ENCODE data around the gene PRG3.
"Not testable (repeated sequence)": the region's sequence is repeated elsewhere in the genome, so short reads cannot be mapped to it uniquely, and the experiment has no call there.

Gene PRG3

GRCh38 chr11:57387289-57388030 lies 6.5 kb upstream of the PRG3 start:
- no peak for DNase-seq

DNA sequence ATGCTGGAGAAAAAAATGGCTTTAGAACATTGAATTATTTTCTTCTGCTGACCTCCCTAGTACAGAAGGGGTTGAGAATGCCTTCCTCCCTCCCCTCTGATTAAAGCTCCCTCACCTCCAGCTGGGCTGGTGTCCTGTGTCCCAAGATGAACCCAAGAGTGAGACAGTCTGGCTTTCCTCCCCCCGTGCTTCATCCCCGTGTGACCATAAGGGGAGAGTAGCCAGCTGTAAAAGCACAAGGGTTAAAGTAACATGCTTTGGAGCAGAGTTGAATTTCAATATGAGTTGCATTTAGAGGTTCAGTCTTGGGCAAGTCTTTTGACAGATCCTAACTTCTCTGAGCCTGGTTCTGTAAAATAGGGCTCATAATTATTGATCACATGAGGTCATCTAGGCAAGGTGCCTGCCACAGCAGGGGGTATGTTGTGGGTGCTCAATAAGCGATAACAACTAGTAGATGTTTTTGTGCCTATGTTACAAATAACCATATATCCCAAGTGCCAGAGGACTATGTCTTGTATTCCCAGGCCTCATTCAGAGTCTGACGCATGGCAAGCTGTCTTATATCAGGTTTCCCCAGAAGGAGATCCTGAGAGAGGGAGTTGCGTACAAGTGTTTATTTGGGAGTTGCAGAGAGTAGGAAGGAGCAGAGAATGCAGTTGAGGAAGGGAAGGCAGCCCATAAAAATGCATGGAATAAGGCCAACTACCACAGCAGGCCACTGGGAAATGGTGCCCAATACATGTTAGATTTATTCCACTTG lies 5.4 kb upstream of the PRG3 start:
- DNase-seq: no peak

DNA sequence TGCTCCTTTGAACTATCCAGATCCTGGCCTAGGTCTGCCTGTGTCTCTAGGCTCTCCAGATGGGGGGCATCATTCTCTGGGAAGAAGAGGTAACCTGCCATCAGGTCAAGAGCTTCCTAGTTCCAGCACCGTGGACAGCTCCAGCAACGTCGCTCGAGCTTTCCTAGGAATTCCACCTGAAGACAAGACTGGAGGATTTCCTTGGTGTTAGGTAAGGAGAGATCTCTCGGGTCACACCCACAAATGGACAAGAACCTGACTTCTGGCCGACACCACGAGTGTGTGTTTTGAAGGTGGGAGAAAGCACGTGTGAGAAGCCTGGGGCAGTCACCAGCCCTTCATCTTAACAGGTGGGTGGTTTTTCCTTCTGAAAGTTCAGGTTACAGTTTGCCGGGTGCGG lies 1.2 kb downstream of the PRG3 start:
- no peak for DNase-seq

DNA sequence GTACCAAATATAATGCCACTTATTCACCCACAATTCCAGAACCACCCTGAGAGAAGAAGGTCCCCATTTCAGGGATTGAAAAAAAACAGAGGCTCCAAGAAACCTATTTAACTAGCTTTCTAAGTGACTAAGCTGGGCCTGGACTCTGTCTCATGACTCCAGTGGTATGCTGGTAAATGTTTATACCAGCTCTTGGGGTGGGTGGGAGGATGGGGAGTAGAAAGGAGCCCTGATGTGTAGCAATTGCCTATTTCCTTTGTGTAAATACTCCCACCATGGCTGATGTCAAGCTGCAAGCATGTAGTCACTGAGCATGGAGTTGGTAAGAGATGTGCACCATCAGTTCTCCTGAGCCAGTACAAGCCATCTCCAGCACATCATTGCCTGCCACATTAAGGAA lies 2.8 kb downstream of the PRG3 start:
- no peak for DNase-seq

- DNase-seq: no peak
Observed at GRCh38 chr11:57377107-57377506, 3.8 kb downstream of the PRG3 start.

- DNase-seq: no peak
Observed at GRCh38 chr11:57376095-57377090, 4.6 kb downstream of the PRG3 start.

- DNase-seq: no peak
Observed at GRCh38 chr11:57375490-57375889, 5.5 kb downstream of the PRG3 start.

GRCh38 chr11:57374966-57375365 lies 6.0 kb downstream of the PRG3 start:
- DNase-seq: no peak

DNA sequence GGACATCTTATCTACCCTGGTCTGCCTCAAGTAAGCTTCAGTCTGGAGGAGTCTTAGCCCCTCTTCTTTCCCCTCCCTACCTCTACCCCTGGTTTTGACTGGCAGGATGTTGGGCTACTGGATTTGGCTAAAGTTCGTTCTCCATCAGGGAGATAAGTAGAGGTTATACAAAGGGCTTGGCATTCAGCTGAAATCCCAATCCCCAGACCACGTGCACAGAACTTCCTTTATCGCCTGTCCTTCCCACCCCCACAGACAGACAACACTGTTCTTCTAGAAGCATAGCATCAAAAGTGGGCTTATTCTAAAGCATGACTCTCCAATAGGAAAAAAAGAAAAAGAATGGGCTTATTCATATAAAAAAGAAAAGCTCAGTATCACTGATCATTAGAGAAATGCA lies 7.8 kb downstream of the PRG3 start:
- no peak for DNase-seq

- no peak for DNase-seq
Observed at GRCh38 chr11:57370941-57371340, 10.0 kb downstream of the PRG3 start.

DNA sequence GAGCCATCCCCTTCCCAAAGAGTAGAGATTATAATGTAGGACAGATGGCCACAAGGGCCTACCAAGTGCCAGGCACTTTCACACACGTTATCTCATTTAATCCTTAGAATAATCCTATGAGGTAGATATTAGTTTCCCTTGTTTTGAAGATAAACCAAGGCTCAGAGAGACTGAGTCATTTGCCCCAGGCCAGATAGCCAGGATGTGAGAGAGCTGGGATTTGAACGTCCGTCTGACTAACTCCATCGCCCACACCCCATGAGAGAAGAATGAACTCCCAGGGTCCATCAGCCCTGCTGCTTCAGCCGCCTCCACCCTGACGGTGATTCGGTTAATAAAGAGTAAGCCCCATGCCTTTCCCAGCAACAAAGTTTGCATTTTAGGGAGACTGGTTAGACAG lies 10.7 kb downstream of the PRG3 start:
- no peak for DNase-seq

GRCh38 chr11:57368845-57369232 lies 12.1 kb downstream of the PRG3 start:
- DNase-seq: no peak

- peak; percentile 57 for DNase-seq
Observed at GRCh38 chr11:57368106-57368844, 12.7 kb downstream of the PRG3 start.

DNA sequence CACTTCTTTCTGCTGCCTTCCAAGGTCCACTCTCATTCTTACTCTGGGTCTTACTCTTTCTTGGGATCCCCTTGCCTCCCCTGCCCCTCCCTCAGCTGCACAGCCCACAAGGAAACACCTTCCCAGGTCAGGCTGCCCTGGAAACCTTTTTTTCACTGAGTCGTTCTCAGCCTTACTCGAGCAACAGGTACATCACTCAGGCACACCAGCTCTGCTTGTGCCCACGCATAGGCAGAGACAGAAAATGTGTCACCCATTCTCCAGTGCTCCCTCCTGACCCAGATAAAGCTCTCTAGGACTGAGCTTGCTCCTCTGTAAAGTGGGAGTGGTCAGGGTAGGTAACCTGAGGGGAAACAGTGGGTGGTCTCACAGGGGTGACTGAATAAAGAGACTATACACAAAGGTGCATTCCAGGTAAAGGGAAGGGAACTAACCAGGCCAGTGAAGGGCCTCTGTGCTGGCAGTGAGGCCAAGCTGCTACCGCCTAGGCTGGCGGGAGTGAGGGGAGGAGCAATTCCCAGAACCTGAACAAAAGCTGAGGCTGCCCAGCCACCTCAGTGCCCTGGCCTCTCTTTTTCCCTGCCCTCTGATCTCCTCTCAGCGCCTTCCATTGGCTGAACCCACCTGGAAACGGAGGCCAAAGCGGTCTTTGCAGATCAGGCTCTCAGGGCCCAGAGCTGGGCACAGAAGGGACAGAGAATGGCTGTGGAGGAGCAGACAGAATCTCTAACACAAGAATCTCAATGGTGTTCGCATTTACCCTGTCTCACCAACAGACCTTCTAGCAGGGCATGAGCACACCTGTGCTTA lies 15.9 kb downstream of the PRG3 start:
- no peak for DNase-seq

DNA sequence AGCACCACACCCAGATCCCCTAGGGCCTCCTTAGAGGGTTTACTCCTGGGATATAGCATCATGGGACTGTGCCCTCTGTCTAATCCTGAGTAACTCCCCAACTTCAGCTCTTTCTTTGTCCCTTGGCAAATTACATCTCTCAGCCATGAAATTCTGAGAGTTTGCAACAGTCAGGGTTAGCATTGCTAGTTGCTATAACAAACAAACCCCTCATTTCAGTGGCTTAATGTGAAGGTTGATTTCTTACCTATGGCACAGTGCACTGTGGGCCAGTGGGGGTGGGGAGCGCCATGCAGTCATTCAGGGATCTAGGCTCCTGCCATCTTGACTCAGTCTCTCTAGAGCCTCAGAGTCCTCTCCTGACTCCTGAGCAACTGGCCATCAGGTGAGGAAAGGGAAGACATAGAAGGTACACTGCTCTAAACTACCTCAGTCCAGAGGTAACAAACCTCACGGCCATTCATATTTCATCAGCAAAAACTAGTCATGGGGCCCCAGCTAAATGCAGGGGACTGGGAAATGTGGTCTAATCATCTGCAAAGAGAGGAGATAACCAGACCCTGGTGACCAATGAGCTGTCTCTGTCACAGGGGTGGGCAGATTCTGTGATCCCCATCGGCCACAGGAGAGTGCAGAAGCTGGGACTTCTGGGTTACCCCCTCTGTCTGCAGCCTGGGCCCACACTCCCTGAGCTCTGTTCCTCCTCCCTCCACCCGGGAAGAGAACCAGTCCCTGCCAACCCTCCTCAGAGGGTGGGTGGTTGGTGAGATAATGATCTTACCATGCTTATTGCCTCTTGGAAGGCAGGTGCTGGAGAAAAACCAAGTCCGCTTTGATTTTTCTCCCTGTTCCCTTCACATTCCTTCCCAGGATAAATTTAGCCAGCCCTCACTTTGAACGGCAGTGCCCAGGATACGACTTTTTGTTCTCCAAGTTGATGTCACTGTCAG lies 17.5 kb downstream of the PRG3 start:
- no peak for DNase-seq

DNA sequence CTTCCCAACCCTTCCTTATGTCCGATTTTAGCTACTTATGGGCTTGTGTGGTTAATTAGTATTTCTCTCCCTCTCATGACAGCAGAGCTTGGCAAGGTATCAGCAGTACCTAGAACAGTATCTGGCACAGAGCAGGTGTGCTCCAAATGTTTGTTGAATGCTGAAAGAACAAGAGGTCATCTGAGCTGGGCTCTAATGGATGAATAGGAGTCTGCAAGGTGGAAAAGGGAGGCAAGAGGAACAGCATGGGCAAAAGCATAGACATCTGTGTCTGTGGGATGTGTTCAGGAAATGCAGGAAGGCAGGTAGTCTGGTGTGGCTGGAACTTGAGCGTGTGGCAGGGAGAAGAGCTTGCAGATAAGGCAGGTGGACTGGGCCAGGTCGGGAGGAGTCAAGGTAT lies 19.0 kb downstream of the PRG3 start:
- peak; percentile 20 for DNase-seq

- not testable (repeated sequence) for DNase-seq
Observed at GRCh38 chr11:57361420-57361819, 19.5 kb downstream of the PRG3 start.

GRCh38 chr11:57360991-57361390 lies 20.0 kb downstream of the PRG3 start:
- no peak for DNase-seq

DNA sequence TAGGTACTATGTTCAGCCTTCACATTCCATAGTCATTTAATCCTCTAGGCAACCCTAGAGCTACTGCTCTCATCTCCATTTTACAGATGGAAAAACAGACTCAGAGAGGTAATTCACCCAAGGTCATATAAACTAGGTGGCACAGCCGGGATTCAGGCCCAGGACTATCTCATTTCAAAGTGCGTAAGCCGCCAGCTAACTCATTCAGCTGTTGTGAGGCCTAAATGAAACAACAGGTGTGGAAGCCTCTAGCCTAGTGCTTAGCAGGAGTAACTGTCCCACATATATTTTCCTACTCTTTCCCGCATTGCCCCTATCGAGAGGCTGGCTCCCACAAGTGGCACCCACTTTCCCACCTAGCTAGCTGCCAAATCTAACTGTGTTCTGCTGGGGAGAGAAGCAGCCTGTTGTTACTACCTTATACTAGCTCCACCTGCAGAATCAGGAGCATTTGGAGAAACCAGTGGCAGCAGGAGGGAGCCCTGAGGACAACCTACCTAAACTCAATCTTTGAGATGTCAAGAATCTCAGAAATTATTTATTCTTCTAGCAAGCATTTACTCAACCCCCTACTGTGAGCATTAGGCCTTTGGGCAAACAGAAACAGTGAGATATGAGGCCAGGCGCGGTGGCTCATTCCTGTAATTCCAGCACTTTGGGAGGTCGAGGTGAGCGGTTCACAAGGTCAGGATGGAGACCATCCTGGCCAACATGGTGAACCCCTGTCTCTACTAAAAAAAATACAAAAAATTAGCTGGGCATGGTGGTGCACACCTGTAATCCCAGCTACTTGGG lies 20.9 kb downstream of the PRG3 start:
- DNase-seq: no peak

DNA sequence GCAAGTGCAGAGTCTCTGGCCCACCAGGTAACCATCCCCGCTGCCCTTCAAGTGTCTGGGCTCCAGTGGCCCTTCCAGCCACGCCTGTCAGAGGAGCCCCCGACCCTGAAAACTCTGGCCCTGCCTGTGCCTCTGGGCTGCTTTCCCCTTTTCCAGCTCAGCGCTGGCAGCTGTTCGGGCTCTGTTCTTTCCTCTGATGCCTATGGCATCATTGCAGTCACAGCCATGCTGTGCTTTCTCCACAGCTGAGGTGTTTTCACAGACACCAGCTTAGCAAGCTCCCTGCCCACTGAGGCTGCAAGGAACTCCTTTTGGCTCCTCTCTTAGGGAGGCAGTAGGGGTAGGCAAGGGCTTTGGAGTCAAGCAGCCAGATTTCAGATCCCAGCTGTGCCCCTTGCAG lies 21.6 kb downstream of the PRG3 start:
- DNase-seq: no peak

Measured in NCI-H2029 treated with DMSO at 0.1 percent for 48 hours (cell line).